Neural cell (in vitro differentiated cells): ENCODE measurements around the gene DSTN. TPM values are rescaled to one million over a fixed set of nuclear protein-coding genes. Genes with fewer than 3 reads are reported as not detected.

ENCODE experiments used
- H2AFZ ChIP-seq: fragments of 200-600, 300-800 bp; sonication (generic), shearing (Covaris generic); 2 replicates; pipeline ENCODE4 v1.6.0; 2014; ENCODE audit warnings: low read depth, mild to moderate bottlenecking, antibody characterized with exemption, low read length, moderate library complexity
- H3F3A ChIP-seq: fragments of 200-600 bp; shearing (Covaris generic); 2 replicates; pipeline ENCODE4 v1.6.1; 2016; ENCODE audit warnings: mild to moderate bottlenecking, moderate library complexity, mixed read lengths, antibody characterized with exemption, low read length; ENCODE audit not compliant: insufficient read depth, poor library complexity, severe bottlenecking
- H3K27ac ChIP-seq: fragments of 200-600, 300-800 bp; sonication (generic), shearing (Covaris generic); 2 replicates; pipeline ENCODE4 v1.5.1; 2014; ENCODE audit warnings: mild to moderate bottlenecking, low read length, moderate library complexity
- H3K27me3 ChIP-seq: fragments of 300-800, 200-600 bp; sonication (generic), shearing (Covaris generic); 2 replicates; pipeline ENCODE4 v1.6.0; 2014; ENCODE audit warnings: mild to moderate bottlenecking, low read depth, low read length, moderate library complexity; ENCODE audit not compliant: insufficient read depth
- H3K36me3 ChIP-seq: fragments of 300-800, 200-600 bp; sonication (generic), shearing (Covaris generic); 2 replicates; pipeline ENCODE4 v1.5.1; 2014; ENCODE audit warnings: mild to moderate bottlenecking, antibody characterized with exemption, low read length, moderate library complexity; ENCODE audit not compliant: insufficient read depth
- H3K4me2 ChIP-seq: fragments of 300-800, 200-600 bp; sonication (generic), shearing (Covaris generic); 2 replicates; pipeline ENCODE4 v1.6.0; 2014; ENCODE audit warnings: mild to moderate bottlenecking, low read length
- H3K4me3 ChIP-seq: fragments of 300-800, 200-600 bp; sonication (generic), shearing (Covaris generic); 2 replicates; pipeline ENCODE4 v1.5.1; 2014; ENCODE audit warnings: mild to moderate bottlenecking, low read length, moderate library complexity
- H3K79me2 ChIP-seq: fragments of 200-600 bp; shearing (Covaris generic); replicated peaks from 2 replicates; pipeline ENCODE4 v1.6.0; 2014; ENCODE audit warnings: mild to moderate bottlenecking, low read length, moderate library complexity; ENCODE audit not compliant: insufficient read depth
- H3K9ac ChIP-seq: fragments of 300-800, 200-600 bp; sonication (generic), shearing (Covaris generic); 2 replicates; pipeline ENCODE4 v1.6.1; 2016; ENCODE audit warnings: mild to moderate bottlenecking, low read length, mixed read lengths
- H3K9me2 ChIP-seq: fragments of 200-600 bp; shearing (Covaris generic); 2 replicates; pipeline ENCODE4 v1.6.1; 2016; ENCODE audit warnings: mild to moderate bottlenecking, low read length, mixed read lengths; ENCODE audit not compliant: insufficient read depth
- H3K9me3 ChIP-seq: fragments of 200-600, 300-800 bp; sonication (generic), shearing (Covaris generic); 2 replicates; pipeline ENCODE4 v1.6.1; 2016; ENCODE audit warnings: mild to moderate bottlenecking, mixed run types, low read length, moderate library complexity, mixed read lengths
- H4K20me1 ChIP-seq: fragments of 200-600 bp; shearing (Covaris generic); 2 replicates; pipeline ENCODE4 v1.6.1; 2016; ENCODE audit warnings: mild to moderate bottlenecking, mixed run types; ENCODE audit not compliant: insufficient read depth
- EP300 ChIP-seq: fragments of 450-650 bp; conservative IDR thresholded peaks from 2 replicates; pipeline ENCODE4 v1.6.1; 2014; ENCODE audit warnings: antibody characterized with exemption, mild to moderate bottlenecking, moderate library complexity; ENCODE audit not compliant: poor library complexity, severe bottlenecking
- EZH2 ChIP-seq: fragments of 200-600, 300-800 bp; shearing (Covaris generic), sonication (generic); IDR thresholded peaks from 2 replicates; pipeline ENCODE4 v1.6.1; 2014; ENCODE audit warnings: antibody characterized with exemption, low read length, borderline replicate concordance, mild to moderate bottlenecking; ENCODE audit not compliant: insufficient read depth, poor library complexity, severe bottlenecking
- MXI1 ChIP-seq: fragments of 450-650 bp; conservative IDR thresholded peaks from 2 replicates; pipeline ENCODE4 v1.6.1; 2014; ENCODE audit warnings: antibody characterized with exemption, mild to moderate bottlenecking; ENCODE audit not compliant: poor library complexity, severe bottlenecking
- POLR2AphosphoS5 ChIP-seq: IDR thresholded peaks from 2 replicates; pipeline ENCODE4 v1.6.1; 2012
- RAD21 ChIP-seq: fragments of 450-650 bp; conservative IDR thresholded peaks from 2 replicates; pipeline ENCODE4 v1.6.1; 2014; ENCODE audit warnings: antibody characterized with exemption, mild to moderate bottlenecking, moderate library complexity
- SMC3 ChIP-seq: fragments of 450-650 bp; conservative IDR thresholded peaks from 2 replicates; pipeline ENCODE4 v1.6.1; 2014; ENCODE audit warnings: antibody characterized with exemption, mild to moderate bottlenecking, moderate library complexity; ENCODE audit not compliant: poor library complexity
- TAF1 ChIP-seq: IDR thresholded peaks from 2 replicates; pipeline ENCODE4 v1.6.1; 2012; ENCODE audit warnings: low read depth
- polyA plus RNA-seq: library from polyadenylated mRNA; depleted of rRNA; stranded (reverse); fragments of >200 nt; gene quantifications from 2 replicates; pipeline ENCODE4 v1.2.3, GENCODE V29; 2014
- TF ChIP-seq, protein P1 (sequence below): fragments of 450-650 bp; IDR thresholded peaks from 2 replicates; pipeline ENCODE4 v1.5.1; 2014; ENCODE audit warnings: antibody characterized with exemption, mild to moderate bottlenecking, moderate library complexity; ENCODE audit not compliant: poor library complexity, severe bottlenecking
- TF ChIP-seq, protein P2 (sequence below): IDR thresholded peaks from 2 replicates; pipeline ENCODE4 v1.6.1; 2012; ENCODE audit warnings: borderline replicate concordance

Gene DSTN
- polyA plus RNA-seq, 1 donor from 2014 or later, result 276 TPM

DNA sequence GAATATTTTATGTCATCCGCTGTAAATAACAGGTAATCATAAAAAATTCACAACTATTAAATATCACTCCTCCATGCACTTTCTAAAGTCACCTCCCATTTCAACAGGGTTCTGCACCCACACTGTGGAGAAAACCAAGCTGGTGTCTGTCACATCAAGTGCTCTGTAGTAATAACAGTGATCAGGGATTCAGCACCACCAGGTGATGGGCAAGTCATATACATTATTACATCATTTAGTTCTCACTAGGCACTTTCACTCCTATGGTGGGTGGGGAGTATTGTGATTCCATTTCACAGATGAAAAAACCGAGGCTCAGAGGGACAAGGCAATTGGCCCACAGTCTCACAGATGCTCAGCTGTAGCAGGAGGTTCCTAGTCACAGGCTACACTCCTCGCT lies 47.3 kb upstream of the DSTN start:
- TF ChIP-seq RAD21 (no peak), EZH2 (no peak), MXI1 (no peak), EP300 (no peak), SMC3 (no peak), POLR2AphosphoS5 (no peak), TAF1 (no peak)
- TF ChIP-seq, protein P1, sequence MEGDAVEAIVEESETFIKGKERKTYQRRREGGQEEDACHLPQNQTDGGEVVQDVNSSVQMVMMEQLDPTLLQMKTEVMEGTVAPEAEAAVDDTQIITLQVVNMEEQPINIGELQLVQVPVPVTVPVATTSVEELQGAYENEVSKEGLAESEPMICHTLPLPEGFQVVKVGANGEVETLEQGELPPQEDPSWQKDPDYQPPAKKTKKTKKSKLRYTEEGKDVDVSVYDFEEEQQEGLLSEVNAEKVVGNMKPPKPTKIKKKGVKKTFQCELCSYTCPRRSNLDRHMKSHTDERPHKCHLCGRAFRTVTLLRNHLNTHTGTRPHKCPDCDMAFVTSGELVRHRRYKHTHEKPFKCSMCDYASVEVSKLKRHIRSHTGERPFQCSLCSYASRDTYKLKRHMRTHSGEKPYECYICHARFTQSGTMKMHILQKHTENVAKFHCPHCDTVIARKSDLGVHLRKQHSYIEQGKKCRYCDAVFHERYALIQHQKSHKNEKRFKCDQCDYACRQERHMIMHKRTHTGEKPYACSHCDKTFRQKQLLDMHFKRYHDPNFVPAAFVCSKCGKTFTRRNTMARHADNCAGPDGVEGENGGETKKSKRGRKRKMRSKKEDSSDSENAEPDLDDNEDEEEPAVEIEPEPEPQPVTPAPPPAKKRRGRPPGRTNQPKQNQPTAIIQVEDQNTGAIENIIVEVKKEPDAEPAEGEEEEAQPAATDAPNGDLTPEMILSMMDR, result no peak
- TF ChIP-seq, protein P2, sequence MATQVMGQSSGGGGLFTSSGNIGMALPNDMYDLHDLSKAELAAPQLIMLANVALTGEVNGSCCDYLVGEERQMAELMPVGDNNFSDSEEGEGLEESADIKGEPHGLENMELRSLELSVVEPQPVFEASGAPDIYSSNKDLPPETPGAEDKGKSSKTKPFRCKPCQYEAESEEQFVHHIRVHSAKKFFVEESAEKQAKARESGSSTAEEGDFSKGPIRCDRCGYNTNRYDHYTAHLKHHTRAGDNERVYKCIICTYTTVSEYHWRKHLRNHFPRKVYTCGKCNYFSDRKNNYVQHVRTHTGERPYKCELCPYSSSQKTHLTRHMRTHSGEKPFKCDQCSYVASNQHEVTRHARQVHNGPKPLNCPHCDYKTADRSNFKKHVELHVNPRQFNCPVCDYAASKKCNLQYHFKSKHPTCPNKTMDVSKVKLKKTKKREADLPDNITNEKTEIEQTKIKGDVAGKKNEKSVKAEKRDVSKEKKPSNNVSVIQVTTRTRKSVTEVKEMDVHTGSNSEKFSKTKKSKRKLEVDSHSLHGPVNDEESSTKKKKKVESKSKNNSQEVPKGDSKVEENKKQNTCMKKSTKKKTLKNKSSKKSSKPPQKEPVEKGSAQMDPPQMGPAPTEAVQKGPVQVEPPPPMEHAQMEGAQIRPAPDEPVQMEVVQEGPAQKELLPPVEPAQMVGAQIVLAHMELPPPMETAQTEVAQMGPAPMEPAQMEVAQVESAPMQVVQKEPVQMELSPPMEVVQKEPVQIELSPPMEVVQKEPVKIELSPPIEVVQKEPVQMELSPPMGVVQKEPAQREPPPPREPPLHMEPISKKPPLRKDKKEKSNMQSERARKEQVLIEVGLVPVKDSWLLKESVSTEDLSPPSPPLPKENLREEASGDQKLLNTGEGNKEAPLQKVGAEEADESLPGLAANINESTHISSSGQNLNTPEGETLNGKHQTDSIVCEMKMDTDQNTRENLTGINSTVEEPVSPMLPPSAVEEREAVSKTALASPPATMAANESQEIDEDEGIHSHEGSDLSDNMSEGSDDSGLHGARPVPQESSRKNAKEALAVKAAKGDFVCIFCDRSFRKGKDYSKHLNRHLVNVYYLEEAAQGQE, result no peak
- H3K4me2 ChIP-seq, result no peak overlapping the region
- H3K9me3 ChIP-seq, result no peaks in the 10 kb centered on the region
- H3K4me3 ChIP-seq, result no peak overlapping the region
- no peak overlapping the region for H3K27ac ChIP-seq
- H3K27me3 ChIP-seq, result no peaks in the 10 kb centered on the region
- no peak overlapping the region for H3K9ac ChIP-seq
- no peaks in the 10 kb centered on the region for H3K36me3 ChIP-seq
- H3F3A ChIP-seq, result no peaks in the 10 kb centered on the region
- no peak overlapping the region for H2AFZ ChIP-seq
- no peaks in the 10 kb centered on the region for H3K9me2 ChIP-seq
- no peaks in the 10 kb centered on the region for H3K79me2 ChIP-seq
- H4K20me1 ChIP-seq, result no peaks in the 10 kb centered on the region

DNA sequence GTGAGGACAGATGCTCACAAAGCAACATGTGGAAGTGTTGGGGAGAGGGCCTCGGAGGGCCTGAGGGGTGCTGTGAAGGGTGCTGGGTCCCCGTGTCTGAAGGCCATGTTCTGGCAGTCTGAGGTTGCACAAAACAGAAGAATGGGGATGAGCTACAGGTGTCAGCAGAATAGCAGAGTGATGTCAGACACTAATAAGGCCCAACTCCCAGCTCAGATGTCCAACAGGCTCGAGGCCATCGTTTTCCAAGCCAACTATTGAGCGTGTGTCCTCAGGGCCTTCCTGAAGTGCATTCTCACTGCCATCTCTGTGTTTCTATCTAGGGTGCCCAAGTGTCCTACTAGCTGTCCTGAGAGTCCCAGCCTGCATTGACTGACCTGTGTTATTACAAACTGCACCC lies 46.5 kb upstream of the DSTN start:
- TF ChIP-seq, protein P1, result no peak
- TF ChIP-seq EP300 (no peak), RAD21 (no peak), POLR2AphosphoS5 (no peak), SMC3 (no peak), MXI1 (no peak), TAF1 (no peak), EZH2 (no peak)
- TF ChIP-seq, protein P2, result no peak

More for the DNA sequence above, 46.5 kb upstream of the DSTN start:
- H3K9ac ChIP-seq, result no peak overlapping the region
- H3K4me3 ChIP-seq, result no peak overlapping the region
- H3K27ac ChIP-seq, result no peak overlapping the region
- H3F3A ChIP-seq, result no peaks in the 10 kb centered on the region
- H2AFZ ChIP-seq, result no peak overlapping the region
- no peaks in the 10 kb centered on the region for H3K9me3 ChIP-seq
- H3K9me2 ChIP-seq, result no peaks in the 10 kb centered on the region
- H3K4me2 ChIP-seq, result no peak overlapping the region
- H3K27me3 ChIP-seq, result no peaks in the 10 kb centered on the region
- no peaks in the 10 kb centered on the region for H3K36me3 ChIP-seq
- no peaks in the 10 kb centered on the region for H4K20me1 ChIP-seq
- H3K79me2 ChIP-seq, result no peaks in the 10 kb centered on the region
